ENCODE results near the gene LOXL1. TPM values are rescaled to one million over a fixed set of nuclear protein-coding genes. Genes with fewer than 3 reads are reported as not detected.

LOXL1 gene
- total and polyA plus RNA-seq, 2 of the 4 experiments (the other 2 are of a cell fraction) = 148 to 332 TPM

DNA sequence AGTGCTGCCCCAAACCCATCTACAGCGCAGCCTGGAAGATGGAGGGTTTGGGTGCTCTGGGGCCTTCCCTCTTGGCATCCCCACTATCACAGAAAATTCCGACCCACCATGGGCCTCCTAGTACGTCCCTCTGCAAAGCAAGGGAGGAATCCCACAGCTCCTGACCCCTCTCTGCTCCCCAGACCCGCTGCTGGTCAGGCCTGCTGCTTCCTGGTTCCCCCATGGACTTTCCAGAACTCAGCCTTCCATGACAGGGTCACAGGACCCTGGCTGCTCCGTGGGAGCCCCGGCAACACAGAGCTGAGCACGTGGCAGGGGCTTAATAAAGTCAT, 3.1 kb upstream of the LOXL1 start (continued):
- TF ChIP-seq, protein P1, sequence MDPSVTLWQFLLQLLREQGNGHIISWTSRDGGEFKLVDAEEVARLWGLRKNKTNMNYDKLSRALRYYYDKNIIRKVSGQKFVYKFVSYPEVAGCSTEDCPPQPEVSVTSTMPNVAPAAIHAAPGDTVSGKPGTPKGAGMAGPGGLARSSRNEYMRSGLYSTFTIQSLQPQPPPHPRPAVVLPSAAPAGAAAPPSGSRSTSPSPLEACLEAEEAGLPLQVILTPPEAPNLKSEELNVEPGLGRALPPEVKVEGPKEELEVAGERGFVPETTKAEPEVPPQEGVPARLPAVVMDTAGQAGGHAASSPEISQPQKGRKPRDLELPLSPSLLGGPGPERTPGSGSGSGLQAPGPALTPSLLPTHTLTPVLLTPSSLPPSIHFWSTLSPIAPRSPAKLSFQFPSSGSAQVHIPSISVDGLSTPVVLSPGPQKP (IDR thresholded peaks at IDR 0.05; ENCODE audit: borderline replicate concordance, low read depth, low read length) = no peak
- no peak for TF ChIP-seq CHD1 (IDR thresholded peaks at IDR 0.05; ENCODE audit: low read depth, low read length)
- no peak for TF ChIP-seq MXI1 (IDR thresholded peaks at IDR 0.05; ENCODE audit: borderline replicate concordance, low read depth, low read length)
- TF ChIP-seq RFX5 (IDR thresholded peaks at IDR 0.05; ENCODE audit: low read depth, low read length) = no peak
- TF ChIP-seq CEBPB (IDR thresholded peaks at IDR 0.05; ENCODE audit: low read depth, low read length) = no peak
